ENCODE measurements around the gene ANKRD42.
A peak's percentile ranks its signal among the peaks of the same experiment; 100 is the strongest.

The ANKRD42 gene

DNA sequence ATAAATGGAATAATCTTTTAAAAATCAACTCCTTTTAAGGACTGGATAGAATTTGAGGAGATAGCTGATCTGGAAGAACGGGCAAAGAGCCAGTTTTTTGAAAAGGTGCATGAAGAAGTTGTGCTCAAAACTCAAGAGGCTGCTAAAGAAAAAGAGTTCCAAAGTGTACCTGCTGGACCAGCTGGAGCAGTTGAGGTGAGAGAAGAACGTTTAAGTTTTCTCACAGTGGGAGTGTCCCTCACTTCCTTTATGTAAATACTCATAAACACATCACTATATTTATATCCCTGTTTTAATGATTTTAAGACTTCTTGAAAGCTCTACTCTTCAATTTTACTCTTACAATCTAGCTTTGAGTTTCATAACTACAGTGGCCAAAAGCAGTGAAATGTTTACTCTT is 11.7 kb upstream of the ANKRD42 start:
- Histone ChIP-seq H3K4me3 (ENCODE audit: low read depth in 1 of 2, low read length in 2 of 2) (no peak overlapping the region), H3K36me3 (ENCODE audit: insufficient read depth, low read length) (peaks cover 67% of the 10 kb centered on the region), H3K9ac (ENCODE audit: low read length) (no peak overlapping the region), H3K27me3 (ENCODE audit: control insufficient read depth in 1 of 2, insufficient read depth in 2 of 2, low read length in 2 of 2) (no peaks in the 10 kb centered on the region), H3K27ac (ENCODE audit: low read depth, low read length) (no peak overlapping the region), H3K9me3 (ENCODE audit: low read length) (no peaks in the 10 kb centered on the region), H3K4me1 (ENCODE audit: insufficient read depth, low read length) (no peaks in the 10 kb centered on the region)

- no peaks in the 10 kb centered on the region for H3K4me1 ChIP-seq (ENCODE audit: insufficient read depth, low read length)
- H3K27me3 ChIP-seq (ENCODE audit: control insufficient read depth in 1 of 2, insufficient read depth in 2 of 2, low read length in 2 of 2): no peaks in the 10 kb centered on the region
- H3K4me3 ChIP-seq (ENCODE audit: low read depth in 1 of 2, low read length in 2 of 2): no peak overlapping the region
- H3K36me3 ChIP-seq (ENCODE audit: insufficient read depth, low read length): peaks cover 51% of the 10 kb centered on the region
- H3K9ac ChIP-seq (ENCODE audit: low read length): no peak overlapping the region
- no peak overlapping the region for H3K27ac ChIP-seq (ENCODE audit: low read depth, low read length)
- H3K9me3 ChIP-seq (ENCODE audit: low read length): no peaks in the 10 kb centered on the region
Measured at GRCh38 chr11:83185767-83186166, 7.7 kb upstream of the ANKRD42 start.

GRCh38 chr11:83187465-83187864 is 6.0 kb upstream of the ANKRD42 start:
- H3K27me3 ChIP-seq (ENCODE audit: control insufficient read depth in 1 of 2, insufficient read depth in 2 of 2, low read length in 2 of 2): no peaks in the 10 kb centered on the region
- no peaks in the 10 kb centered on the region for H3K9me3 ChIP-seq (ENCODE audit: low read length)
- H3K27ac ChIP-seq (ENCODE audit: low read depth, low read length): no peak overlapping the region
- no peak overlapping the region for H3K9ac ChIP-seq (ENCODE audit: low read length)
- H3K36me3 ChIP-seq (ENCODE audit: insufficient read depth, low read length): peaks cover 46% of the 10 kb centered on the region
- H3K4me1 ChIP-seq (ENCODE audit: insufficient read depth, low read length): peaks cover 7% of the 10 kb centered on the region
- H3K4me3 ChIP-seq (ENCODE audit: low read depth in 1 of 2, low read length in 2 of 2): no peak overlapping the region

GRCh38 chr11:83191491-83191890 is 2.0 kb upstream of the ANKRD42 start:
- no peak overlapping the region for H3K4me3 ChIP-seq (ENCODE audit: low read depth in 1 of 2, low read length in 2 of 2)
- H3K36me3 ChIP-seq (ENCODE audit: insufficient read depth, low read length): peaks cover 12% of the 10 kb centered on the region
- no peak overlapping the region for H3K9ac ChIP-seq (ENCODE audit: low read length)
- H3K27ac ChIP-seq (ENCODE audit: low read depth, low read length): no peak overlapping the region
- peaks cover 31% of the 10 kb centered on the region for H3K4me1 ChIP-seq (ENCODE audit: insufficient read depth, low read length)
- H3K27me3 ChIP-seq (ENCODE audit: control insufficient read depth in 1 of 2, insufficient read depth in 2 of 2, low read length in 2 of 2): no peaks in the 10 kb centered on the region
- H3K9me3 ChIP-seq (ENCODE audit: low read length): no peaks in the 10 kb centered on the region

- Histone ChIP-seq H3K4me1 (ENCODE audit: insufficient read depth, low read length) (peaks cover 36% of the 10 kb centered on the region), H3K4me3 (ENCODE audit: low read depth in 1 of 2, low read length in 2 of 2) (no peak overlapping the region), H3K27ac (ENCODE audit: low read depth, low read length) (no peak overlapping the region), H3K9ac (ENCODE audit: low read length) (peak overlapping the region; percentile 98), H3K27me3 (ENCODE audit: control insufficient read depth in 1 of 2, insufficient read depth in 2 of 2, low read length in 2 of 2) (no peaks in the 10 kb centered on the region), H3K9me3 (ENCODE audit: low read length) (no peaks in the 10 kb centered on the region), H3K36me3 (ENCODE audit: insufficient read depth, low read length) (peaks cover 10% of the 10 kb centered on the region)
Measured at GRCh38 chr11:83191986-83192385, 1.5 kb upstream of the ANKRD42 start.

DNA sequence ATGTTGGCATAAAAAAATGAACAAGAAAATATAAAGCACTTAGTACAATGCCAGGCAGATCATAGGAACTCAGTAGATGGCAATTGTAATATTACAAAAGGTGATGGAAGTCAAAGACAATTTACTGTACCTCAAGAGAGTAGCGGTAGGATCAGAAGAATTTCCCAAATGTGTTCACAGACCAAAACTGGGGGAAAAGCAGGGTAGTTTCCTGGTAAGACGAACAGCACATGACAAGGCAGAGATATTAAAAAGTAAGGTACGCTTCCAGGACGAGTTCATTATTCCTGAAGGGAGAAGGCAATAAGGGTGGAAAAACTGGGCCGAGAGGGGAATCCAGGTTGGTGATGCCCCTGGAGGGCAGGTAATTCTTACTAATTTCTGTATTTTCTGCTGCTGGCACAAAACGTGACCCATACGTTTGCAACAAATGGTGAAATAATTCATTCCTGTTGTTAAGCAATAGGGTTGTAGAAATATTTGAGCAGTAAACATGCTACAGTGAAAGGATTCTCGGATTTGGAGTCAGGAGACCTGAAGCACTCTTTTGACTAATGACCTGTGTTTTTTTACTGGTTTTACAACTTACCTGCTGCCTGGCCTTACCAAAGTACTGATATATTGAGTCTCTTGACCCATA is 786 bp upstream of the ANKRD42 start:
- Histone ChIP-seq H3K4me1 (ENCODE audit: insufficient read depth, low read length) (peaks cover 39% of the 10 kb centered on the region), H3K9ac (ENCODE audit: low read length) (peak overlapping the region; percentile 98), H3K4me3 (ENCODE audit: low read depth in 1 of 2, low read length in 2 of 2) (peak overlapping the region; percentile 66 to 92), H3K27me3 (ENCODE audit: control insufficient read depth in 1 of 2, insufficient read depth in 2 of 2, low read length in 2 of 2) (no peaks in the 10 kb centered on the region), H3K27ac (ENCODE audit: low read depth, low read length) (peak overlapping the region; percentile 87), H3K36me3 (ENCODE audit: insufficient read depth, low read length) (peaks cover 10% of the 10 kb centered on the region), H3K9me3 (ENCODE audit: low read length) (no peaks in the 10 kb centered on the region)

DNA sequence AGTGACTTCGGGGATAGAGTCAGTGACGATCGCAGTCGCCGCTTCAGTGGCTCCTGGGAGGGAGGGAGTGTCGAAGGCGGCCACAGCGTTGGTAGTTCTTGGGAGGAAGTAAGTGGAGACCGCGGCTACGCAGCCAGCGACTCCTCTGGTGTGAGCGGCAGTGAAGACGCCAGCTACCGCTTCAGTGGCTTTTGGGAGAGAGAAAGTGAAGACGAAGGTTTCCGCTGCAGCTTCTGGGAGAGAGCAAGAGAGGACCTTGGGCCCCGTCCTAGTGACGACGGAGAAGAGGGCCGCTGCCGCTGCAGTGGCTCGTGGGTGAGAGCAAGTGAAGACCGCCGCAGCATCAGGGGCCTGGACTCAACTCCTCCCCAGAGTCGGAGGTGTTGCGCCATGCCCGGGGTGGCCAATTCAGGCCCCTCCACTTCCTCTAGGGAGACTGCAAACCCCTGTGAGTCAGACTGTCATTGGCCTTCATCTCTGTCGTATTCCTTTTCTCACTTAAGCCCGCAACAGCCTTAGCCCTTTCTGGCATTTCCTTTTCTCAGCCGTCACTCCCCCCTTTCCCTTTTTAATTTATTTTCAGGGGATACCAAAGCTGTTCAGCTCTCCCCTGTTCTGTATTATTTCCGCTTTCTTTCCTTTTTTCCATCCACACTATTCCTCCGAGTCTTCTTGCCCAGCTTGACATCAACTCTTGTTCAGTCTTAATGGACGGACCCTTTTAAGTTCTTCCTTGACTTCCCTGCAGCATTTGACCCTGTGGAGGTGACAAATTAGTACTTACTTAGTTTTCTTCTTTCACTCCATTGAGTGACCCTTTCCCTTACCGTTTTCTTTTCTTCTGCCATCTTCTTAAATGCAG is 1.0 kb downstream of the ANKRD42 start:
- Histone ChIP-seq H3K27me3 (ENCODE audit: control insufficient read depth in 1 of 2, insufficient read depth in 2 of 2, low read length in 2 of 2) (no peaks in the 10 kb centered on the region), H3K4me1 (ENCODE audit: insufficient read depth, low read length) (peaks cover 39% of the 10 kb centered on the region), H3K4me3 (ENCODE audit: low read depth in 1 of 2, low read length in 2 of 2) (peak overlapping the region; percentile 66 to 92), H3K36me3 (ENCODE audit: insufficient read depth, low read length) (peaks cover 10% of the 10 kb centered on the region), H3K9ac (ENCODE audit: low read length) (peak overlapping the region; percentile 66), H3K9me3 (ENCODE audit: low read length) (no peaks in the 10 kb centered on the region), H3K27ac (ENCODE audit: low read depth, low read length) (peak overlapping the region; percentile 87)

- peak overlapping the region; percentile 87 for H3K27ac ChIP-seq (ENCODE audit: low read depth, low read length)
- peak overlapping the region; percentile 66 for H3K9ac ChIP-seq (ENCODE audit: low read length)
Measured at GRCh38 chr11:83195143-83195466, 1.6 kb downstream of the ANKRD42 start.

GRCh38 chr11:83195649-83196048 is 2.1 kb downstream of the ANKRD42 start:
- Histone ChIP-seq H3K27me3 (ENCODE audit: control insufficient read depth in 1 of 2, insufficient read depth in 2 of 2, low read length in 2 of 2) (no peaks in the 10 kb centered on the region), H3K9me3 (ENCODE audit: low read length) (no peaks in the 10 kb centered on the region), H3K4me1 (ENCODE audit: insufficient read depth, low read length) (peaks cover 39% of the 10 kb centered on the region), H3K27ac (ENCODE audit: low read depth, low read length) (no peak overlapping the region), H3K9ac (ENCODE audit: low read length) (no peak overlapping the region), H3K36me3 (ENCODE audit: insufficient read depth, low read length) (peaks cover 4% of the 10 kb centered on the region), H3K4me3 (ENCODE audit: low read depth in 1 of 2, low read length in 2 of 2) (no peak overlapping the region)

More at GRCh38 chr11:83195143-83195466, 1.6 kb downstream of the ANKRD42 start:
- peaks cover 7% of the 10 kb centered on the region for H3K36me3 ChIP-seq (ENCODE audit: insufficient read depth, low read length)
- H3K4me3 ChIP-seq (ENCODE audit: low read depth in 1 of 2, low read length in 2 of 2): peak overlapping the region in 1 of 2 donors; percentile 92
- peaks cover 39% of the 10 kb centered on the region for H3K4me1 ChIP-seq (ENCODE audit: insufficient read depth, low read length)
- H3K27me3 ChIP-seq (ENCODE audit: control insufficient read depth in 1 of 2, insufficient read depth in 2 of 2, low read length in 2 of 2): no peaks in the 10 kb centered on the region
- H3K9me3 ChIP-seq (ENCODE audit: low read length): no peaks in the 10 kb centered on the region

DNA sequence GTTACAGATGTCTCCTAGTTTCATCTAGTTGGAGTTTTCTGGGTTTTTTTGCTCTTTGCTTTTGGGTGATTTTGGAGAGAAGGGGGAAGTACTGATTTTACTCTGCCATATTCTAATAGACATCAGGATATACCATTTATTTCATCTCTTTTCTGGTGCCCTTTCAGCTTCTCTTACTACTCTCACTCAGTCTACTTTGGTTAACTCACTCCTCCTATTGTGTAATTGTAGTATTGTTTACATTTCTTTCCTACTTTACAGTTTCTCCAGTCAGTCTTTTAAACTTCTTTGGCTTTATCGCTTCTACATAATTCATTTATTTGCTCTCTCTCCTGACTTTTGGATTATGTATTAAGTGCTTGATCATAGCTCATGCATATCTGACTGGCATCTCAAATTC is 6.5 kb downstream of the ANKRD42 start:
- H3K9me3 ChIP-seq (ENCODE audit: low read length): no peaks in the 10 kb centered on the region
- H3K9ac ChIP-seq (ENCODE audit: low read length): no peak overlapping the region
- no peak overlapping the region for H3K4me3 ChIP-seq (ENCODE audit: low read depth in 1 of 2, low read length in 2 of 2)
- H3K27me3 ChIP-seq (ENCODE audit: control insufficient read depth in 1 of 2, insufficient read depth in 2 of 2, low read length in 2 of 2): no peaks in the 10 kb centered on the region
- no peak overlapping the region for H3K27ac ChIP-seq (ENCODE audit: low read depth, low read length)
- H3K36me3 ChIP-seq (ENCODE audit: insufficient read depth, low read length): peaks cover 8% of the 10 kb centered on the region
- H3K4me1 ChIP-seq (ENCODE audit: insufficient read depth, low read length): peaks cover 23% of the 10 kb centered on the region

DNA sequence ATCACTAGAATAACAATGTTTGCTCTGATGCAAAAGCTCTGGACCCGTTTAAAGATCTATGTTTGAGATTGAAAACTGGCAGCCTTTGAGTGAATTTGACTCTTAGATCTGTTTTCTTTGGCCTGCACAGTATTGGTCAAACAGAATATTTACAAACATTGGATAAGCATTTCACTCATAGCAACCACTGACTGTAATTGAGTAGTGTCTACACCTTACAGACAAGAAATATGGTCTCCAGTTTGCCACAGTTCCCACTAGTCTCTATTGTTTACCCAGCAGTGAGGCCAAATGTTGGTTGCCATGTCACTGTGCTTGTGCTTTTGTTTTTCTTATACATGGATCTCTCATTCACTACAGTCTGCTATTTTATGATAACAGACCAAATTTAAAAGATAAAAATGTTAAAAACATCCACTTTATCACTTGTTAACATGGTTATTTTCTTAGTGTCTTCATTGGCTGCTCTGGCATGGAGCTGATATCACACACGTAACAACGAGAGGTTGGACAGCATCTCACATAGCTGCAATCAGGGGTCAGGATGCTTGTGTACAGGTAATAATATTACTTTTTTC is 12.2 kb downstream of the ANKRD42 start:
- peaks cover 30% of the 10 kb centered on the region for H3K36me3 ChIP-seq (ENCODE audit: insufficient read depth, low read length)

More for the DNA sequence above, 12.2 kb downstream of the ANKRD42 start:
- no peak overlapping the region for H3K9ac ChIP-seq (ENCODE audit: low read length)
- H3K4me3 ChIP-seq (ENCODE audit: low read depth in 1 of 2, low read length in 2 of 2): no peak overlapping the region
- no peaks in the 10 kb centered on the region for H3K9me3 ChIP-seq (ENCODE audit: low read length)
- H3K4me1 ChIP-seq (ENCODE audit: insufficient read depth, low read length): no peaks in the 10 kb centered on the region
- H3K27ac ChIP-seq (ENCODE audit: low read depth, low read length): no peak overlapping the region
- no peaks in the 10 kb centered on the region for H3K27me3 ChIP-seq (ENCODE audit: control insufficient read depth in 1 of 2, insufficient read depth in 2 of 2, low read length in 2 of 2)
